Activated T-helper 17 cell treated with anti-CD3 and anti-CD28 coated beads, Interleukin-2, amount 50 U/mL, for 72 hours (primary cell): ENCODE results near the gene RRAS2. TPM values are rescaled to one million over a fixed set of nuclear protein-coding genes. Genes with fewer than 3 reads are reported as not detected.
"Not testable (repeated sequence)": the region's sequence is repeated elsewhere in the genome, so short reads cannot be mapped to it uniquely, and the experiment has no call there.

Experiments
- ATAC-seq: fragments of 150-1000 bp; cut with Tn5 transposase; replicated peaks from 2 replicates; pipeline ENCODE4 v1.10.0; 2021; ENCODE audit warnings: mild to moderate bottlenecking, moderate library complexity
- H3K27ac Mint-ChIP-seq: one replicate; pipeline ENCODE4 v1.8.0; 2022; ENCODE audit warnings: mixed read lengths
- H3K27me3 Mint-ChIP-seq: one replicate; pipeline ENCODE4 v1.8.0; 2022; ENCODE audit warnings: mixed read lengths
- H3K36me3 Mint-ChIP-seq: one replicate; pipeline ENCODE4 v1.8.0; 2022; ENCODE audit warnings: low read depth, mild to moderate bottlenecking, mixed read lengths
- H3K4me1 Mint-ChIP-seq: one replicate; pipeline ENCODE4 v1.8.0; 2022; ENCODE audit warnings: mixed read lengths
- H3K4me3 Mint-ChIP-seq: one replicate; pipeline ENCODE4 v1.8.0; 2022; ENCODE audit warnings: mild to moderate bottlenecking, mixed read lengths
- H3K9me3 Mint-ChIP-seq: one replicate; pipeline ENCODE4 v1.8.0; 2022; ENCODE audit warnings: mixed read lengths
- total RNA-seq, 2 donors: library from RNA; stranded (reverse); gene quantifications; one replicate each; pipeline ENCODE4 v1.2.3, GENCODE V29; 2022

Gene RRAS2
- total RNA-seq, 2 donors from 2014 or later: 35.4 to 41.0 TPM

DNA sequence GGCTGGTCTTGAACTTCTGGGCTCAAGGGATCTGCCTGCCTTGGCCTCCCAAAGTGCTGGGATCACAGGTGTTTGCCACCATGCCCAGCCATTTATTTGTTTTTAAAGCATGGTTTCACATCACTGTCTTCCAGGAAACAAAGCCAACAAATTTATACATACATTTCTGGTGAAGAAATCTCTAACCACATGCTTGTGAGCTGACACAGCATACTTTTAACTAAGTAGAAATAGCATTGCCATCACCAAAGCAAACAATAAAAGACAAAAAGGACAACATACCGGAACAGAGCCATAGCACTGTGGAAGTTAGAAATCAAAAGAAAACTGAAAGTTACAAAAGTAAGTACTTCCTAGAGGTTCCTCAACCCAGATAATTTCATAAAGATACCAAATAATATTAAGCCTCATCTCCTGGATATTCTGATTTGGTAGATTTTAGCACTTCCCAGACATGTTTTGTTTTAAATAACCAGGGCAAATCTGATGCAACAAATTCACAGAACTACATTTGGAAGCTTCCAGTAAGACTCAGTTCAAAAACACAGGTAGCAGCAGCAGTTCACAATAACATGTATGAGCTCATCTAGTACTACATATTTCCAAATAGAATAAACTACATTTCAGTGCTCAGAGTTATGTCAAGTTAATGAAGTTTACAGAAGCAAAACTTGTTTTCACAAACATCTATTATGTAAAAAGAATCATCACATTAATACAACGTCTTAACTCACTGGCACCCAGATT, 70.6 kb downstream of the RRAS2 start:
- peak overlapping the region; percentile 80 for H3K27ac Mint-ChIP-seq
- peaks cover 31% of the 10 kb centered on the region for H3K36me3 Mint-ChIP-seq
- no peaks in the 10 kb centered on the region for H3K27me3 Mint-ChIP-seq
- H3K9me3 Mint-ChIP-seq: no peaks in the 10 kb centered on the region
- peak; percentile 53 for ATAC-seq
- peak overlapping the region; percentile 41 for H3K4me3 Mint-ChIP-seq
- peaks cover 8% of the 10 kb centered on the region for H3K4me1 Mint-ChIP-seq

DNA sequence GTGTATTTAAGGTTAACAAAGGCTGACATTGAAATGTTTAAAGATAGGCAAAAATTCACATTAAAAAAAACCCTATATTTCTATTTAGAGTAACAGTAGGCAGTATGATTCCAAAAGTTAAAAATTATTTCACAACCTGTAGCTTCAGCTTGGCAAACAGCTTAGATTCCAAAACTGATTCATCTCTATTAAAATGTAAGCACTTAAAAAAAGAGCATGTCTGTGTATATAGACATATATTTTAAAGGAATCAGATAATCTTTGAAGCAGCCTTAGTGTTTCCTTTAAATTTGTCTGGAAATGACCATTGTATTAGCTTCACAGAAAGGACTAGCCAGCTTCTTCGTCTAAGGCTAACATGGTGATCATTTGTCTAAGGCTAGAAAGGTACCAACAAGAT, 80.1 kb downstream of the RRAS2 start:
- H3K36me3 Mint-ChIP-seq: peaks cover 28% of the 10 kb centered on the region
- H3K9me3 Mint-ChIP-seq, H3K4me3 Mint-ChIP-seq, ATAC-seq, H3K4me1 Mint-ChIP-seq, H3K27me3 Mint-ChIP-seq, H3K27ac Mint-ChIP-seq: not testable (repeated sequence)

DNA sequence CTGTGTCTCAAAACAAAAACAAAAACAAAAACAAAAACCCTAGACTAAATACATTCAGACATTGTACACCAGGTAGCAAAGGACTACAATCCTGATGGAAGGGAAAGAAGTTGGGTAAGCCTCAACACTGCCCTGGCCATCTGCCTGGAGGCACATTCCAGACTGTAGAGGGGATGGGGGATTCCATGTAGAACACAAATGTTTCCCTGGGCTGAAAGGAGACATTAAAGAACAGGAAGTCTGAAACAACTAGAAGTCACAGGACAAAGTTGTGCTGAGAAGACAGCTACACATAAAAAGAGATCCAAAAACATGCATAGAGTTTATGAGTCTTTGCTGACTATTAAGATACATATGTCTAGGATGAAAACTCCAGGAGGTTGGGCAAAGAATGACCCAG, 83.9 kb downstream of the RRAS2 start:
- Mint-ChIP-seq H3K27me3 (no peaks in the 10 kb centered on the region), H3K4me3 (no peak overlapping the region), H3K27ac (no peak overlapping the region), H3K4me1 (peaks cover 21% of the 10 kb centered on the region), H3K9me3 (no peaks in the 10 kb centered on the region), H3K36me3 (peaks cover 16% of the 10 kb centered on the region)
- ATAC-seq: no peak

DNA sequence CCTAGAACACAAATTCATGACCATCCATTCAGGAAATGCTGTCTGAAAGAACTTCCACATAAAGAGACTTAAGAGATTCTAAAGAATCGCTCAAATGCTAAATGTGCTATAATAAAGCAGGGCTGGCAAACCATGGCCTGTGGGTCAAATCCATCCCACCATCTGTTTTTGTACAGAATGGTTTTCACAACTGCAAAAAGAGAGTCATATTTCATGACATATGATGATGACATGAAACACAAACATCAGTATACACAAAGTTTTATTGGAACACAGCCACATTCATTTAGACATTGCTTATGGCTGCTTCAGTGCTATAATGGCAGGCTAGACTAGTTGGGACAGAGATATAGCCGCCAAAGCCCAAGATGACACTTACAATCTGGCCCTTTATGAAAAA, 85.1 kb downstream of the RRAS2 start:
- no peaks in the 10 kb centered on the region for H3K9me3 Mint-ChIP-seq
- H3K27ac Mint-ChIP-seq: no peak overlapping the region
- H3K27me3 Mint-ChIP-seq: no peaks in the 10 kb centered on the region
- peaks cover 6% of the 10 kb centered on the region for H3K36me3 Mint-ChIP-seq
- peaks cover 21% of the 10 kb centered on the region for H3K4me1 Mint-ChIP-seq
- no peak for ATAC-seq
- H3K4me3 Mint-ChIP-seq: no peak overlapping the region

DNA sequence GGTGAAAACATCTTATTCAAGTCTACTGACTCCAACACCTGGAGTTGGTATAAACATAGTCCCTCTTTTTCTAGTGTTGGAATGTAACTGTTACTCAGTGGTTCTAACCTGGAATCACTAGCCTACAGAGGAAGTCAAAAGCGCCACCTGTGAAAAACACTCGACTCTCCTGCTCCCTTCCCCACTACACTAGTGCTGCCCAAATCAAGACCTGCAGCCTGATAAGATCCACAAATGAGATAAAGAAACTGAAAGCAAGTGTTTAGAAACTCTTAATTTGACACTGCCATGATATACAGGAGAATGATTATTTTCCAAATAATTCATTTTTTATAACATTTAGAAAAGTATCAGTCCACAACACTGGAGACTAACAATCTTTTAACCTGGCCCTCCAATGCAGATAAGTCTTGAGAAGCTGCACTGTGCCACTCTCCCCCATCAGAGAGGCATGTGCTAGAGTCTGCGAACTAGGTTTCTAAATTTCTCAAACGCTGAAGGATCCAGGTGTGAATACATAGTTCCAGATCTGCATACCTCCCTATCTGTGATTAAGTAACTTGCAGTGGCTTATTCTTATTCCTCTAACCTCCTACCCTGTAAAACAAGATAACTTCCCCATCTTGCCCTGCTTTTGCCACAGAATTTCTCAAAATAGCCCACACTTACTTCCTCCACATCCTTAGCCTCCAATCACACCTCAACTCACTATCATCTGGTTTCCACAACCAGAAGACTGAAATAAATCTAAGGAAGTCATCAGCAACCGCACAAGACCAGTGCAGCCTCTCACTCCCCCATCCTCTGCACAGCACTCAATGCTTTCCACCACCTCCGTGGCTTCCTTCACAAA, 88.1 kb downstream of the RRAS2 start:
- H3K9me3 Mint-ChIP-seq: no peaks in the 10 kb centered on the region
- H3K36me3 Mint-ChIP-seq: peaks cover under 1% of the 10 kb centered on the region
- no peaks in the 10 kb centered on the region for H3K27me3 Mint-ChIP-seq
- peaks cover 21% of the 10 kb centered on the region for H3K4me1 Mint-ChIP-seq
- peak overlapping the region; percentile 64 for H3K27ac Mint-ChIP-seq
- peak; percentile 92 for ATAC-seq
- H3K4me3 Mint-ChIP-seq: peak overlapping the region; percentile 58

DNA sequence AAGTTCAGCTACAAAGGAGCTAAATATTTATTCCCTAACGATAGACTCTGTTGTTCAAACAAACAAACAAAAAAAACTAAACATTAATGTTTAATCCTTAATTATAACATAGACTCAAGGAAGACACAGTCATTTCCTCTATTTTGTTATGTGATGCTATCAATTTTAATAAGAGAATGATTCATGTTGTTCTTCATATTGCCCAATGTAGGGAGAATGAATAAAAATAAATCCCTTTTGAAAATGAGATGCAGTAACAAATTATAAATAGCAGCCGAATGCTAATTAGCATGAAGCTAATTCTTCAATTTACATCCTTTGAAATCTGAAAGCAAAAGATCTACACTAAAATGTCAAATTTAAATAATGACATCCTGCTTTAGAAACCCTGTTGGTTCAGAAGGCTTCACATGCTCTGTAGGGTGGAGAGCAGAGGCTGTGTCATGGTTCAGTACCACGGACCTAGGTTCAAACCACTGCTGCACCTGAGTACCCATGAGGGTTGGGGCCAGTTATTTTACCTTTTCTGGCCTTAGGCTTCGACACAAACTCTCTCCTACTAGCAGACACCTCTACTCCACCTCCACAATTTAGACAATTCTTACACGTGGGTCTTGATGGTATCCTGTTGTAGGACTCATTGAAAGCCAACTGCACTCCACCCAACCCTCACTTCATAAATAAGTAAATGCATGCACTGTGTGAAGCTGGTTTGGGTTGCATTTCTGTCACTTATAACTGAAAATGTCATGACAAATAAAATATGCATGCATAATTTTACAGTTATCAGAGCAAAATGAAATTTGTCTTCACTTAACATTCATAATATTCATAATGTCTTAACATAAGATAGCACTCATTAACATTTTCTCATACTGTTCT, 89.0 kb downstream of the RRAS2 start:
- no peak for ATAC-seq
- H3K4me3 Mint-ChIP-seq: peak overlapping the region; percentile 58
- H3K4me1 Mint-ChIP-seq: peaks cover 21% of the 10 kb centered on the region
- peaks cover 5% of the 10 kb centered on the region for H3K36me3 Mint-ChIP-seq
- H3K9me3 Mint-ChIP-seq: no peaks in the 10 kb centered on the region
- H3K27me3 Mint-ChIP-seq: no peaks in the 10 kb centered on the region
- H3K27ac Mint-ChIP-seq: no peak overlapping the region

DNA sequence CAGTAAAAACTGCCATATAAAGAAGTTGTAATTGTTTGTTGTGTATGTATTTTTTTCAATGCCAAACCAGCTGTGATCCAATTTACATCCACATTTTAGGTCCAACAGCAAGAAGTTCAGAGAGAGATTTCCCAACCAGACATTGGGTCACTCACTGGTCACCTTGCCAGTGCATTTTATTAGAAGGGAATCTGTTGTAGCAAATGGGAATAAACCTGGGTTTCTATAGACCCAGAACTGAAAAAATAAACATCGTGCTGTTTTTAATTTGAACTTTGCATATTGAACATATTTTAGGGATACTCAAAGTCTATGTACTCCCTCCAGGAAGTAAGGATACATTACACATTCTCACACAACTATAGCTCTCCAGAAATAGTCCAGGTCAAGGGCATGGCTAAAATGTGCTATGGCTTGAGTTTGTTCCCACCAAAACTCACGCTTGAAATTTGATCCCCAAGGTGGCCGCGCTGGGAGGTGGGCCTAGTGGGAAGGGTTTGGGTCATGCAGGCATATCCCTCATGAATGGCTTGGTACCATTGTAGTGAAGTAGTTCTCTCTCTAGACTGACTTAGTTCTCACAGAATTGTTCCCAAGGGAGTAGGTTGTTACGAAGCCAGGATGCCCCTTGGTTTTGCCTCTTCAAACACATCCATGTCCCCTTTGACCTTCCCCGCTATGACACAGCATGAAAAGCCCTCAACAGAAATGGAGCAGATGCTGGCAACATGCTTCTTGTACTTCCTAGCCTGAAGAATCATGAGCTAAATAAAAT, 90.9 kb downstream of the RRAS2 start:
- Mint-ChIP-seq H3K4me1 (peaks cover 21% of the 10 kb centered on the region), H3K27me3 (no peaks in the 10 kb centered on the region), H3K4me3 (no peak overlapping the region), H3K36me3 (peaks cover 10% of the 10 kb centered on the region), H3K9me3 (no peaks in the 10 kb centered on the region), H3K27ac (no peak overlapping the region)
- no peak for ATAC-seq

DNA sequence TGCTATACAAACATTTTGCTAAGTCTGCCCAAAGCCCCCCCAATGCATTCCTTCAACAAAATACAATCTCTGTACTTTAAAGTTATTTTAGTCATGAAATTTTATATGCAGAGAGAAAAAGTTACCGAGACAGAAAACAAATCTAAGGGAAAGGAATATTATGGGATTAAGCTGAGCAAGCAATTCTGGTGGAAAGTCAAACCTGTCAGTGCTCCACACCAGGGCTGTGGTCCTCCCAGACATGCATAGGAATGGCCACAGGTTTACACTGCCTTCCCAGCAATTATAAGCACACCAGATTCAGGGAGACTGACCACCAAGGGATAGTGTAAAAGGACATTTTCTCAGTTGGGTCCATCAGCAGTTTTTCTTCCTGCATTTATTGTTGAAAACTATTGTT, 92.4 kb downstream of the RRAS2 start:
- no peaks in the 10 kb centered on the region for H3K9me3 Mint-ChIP-seq
- no peak for ATAC-seq
- H3K27ac Mint-ChIP-seq: no peak overlapping the region

DNA sequence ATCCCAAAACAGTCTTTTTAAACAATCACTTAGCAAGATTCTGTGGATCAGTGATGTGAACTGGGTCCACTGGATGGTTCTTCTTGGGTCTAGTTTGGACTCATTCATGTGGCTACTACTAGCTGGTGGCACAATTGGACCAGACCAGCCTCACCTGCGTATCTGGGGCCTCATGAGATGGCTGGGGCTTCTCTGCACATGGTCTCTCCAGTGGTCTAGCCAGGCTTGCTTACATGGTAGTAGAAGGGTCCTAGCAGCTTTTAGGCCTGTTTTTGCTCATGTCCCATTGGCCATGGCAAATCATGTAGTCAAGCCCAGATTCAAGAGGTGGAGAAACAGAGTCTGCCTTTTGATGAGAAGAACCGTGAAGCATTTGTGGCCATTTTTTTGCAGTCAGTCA, 94.0 kb downstream of the RRAS2 start:
- Mint-ChIP-seq H3K4me3 (no peak overlapping the region), H3K9me3 (no peaks in the 10 kb centered on the region), H3K27me3 (no peaks in the 10 kb centered on the region), H3K4me1 (no peaks in the 10 kb centered on the region), H3K27ac (peak overlapping the region; percentile 16), H3K36me3 (peaks cover 21% of the 10 kb centered on the region)
- no peak for ATAC-seq

More for the DNA sequence above, 92.4 kb downstream of the RRAS2 start:
- Mint-ChIP-seq H3K4me1 (peaks cover 12% of the 10 kb centered on the region), H3K36me3 (peaks cover 21% of the 10 kb centered on the region), H3K27me3 (no peaks in the 10 kb centered on the region), H3K4me3 (no peak overlapping the region)

DNA sequence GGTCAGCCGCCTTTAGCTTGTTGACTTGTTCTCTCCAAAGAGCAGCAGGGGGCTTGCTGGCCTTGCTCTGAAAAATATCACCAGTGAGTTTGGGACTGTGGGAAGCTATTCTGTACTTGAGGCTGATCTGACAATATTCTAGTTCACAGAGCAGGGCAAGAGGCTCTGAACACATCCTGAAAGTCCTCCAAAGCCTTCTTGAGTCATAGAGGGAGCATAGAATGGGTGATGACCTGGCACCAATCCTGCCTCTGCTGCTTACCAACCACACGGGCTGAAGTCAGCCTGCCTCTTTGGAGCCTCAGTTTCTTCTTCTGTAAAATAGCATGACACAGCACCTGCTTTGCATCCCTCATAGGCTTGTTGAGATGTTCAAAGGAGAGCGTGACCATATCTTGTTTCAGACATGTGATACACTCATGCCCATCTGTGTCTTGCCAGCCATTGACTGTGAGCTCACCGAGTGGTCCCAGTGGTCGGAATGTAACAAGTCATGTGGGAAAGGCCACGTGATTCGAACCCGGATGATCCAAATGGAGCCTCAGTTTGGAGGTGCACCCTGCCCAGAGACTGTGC, 96.6 kb downstream of the RRAS2 start:
- Mint-ChIP-seq H3K4me1 (no peaks in the 10 kb centered on the region), H3K9me3 (no peaks in the 10 kb centered on the region), H3K27me3 (no peaks in the 10 kb centered on the region), H3K4me3 (no peak overlapping the region), H3K36me3 (peaks cover 21% of the 10 kb centered on the region), H3K27ac (no peak overlapping the region)
- ATAC-seq: no peak

DNA sequence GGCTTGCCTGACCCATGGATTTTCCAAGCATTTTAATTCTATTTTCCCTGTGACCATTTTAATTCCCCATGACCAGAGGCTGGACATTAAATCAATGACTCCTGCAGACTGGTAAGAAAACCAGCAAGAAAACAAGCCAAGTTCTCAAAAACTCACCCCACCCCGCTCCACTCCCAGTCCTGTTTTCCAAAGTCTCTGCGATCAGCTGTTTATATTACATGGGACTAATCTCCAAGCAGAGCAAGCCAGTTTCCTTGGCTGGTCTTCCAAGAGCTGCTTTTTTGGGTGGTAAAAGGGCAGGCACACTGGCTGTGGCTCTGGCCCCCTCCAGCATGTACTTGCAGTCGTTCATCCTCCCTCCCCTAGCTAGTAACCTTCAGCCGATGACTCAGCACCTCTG, 97.9 kb downstream of the RRAS2 start:
- Mint-ChIP-seq H3K4me1 (no peaks in the 10 kb centered on the region), H3K4me3 (no peak overlapping the region), H3K36me3 (peaks cover 21% of the 10 kb centered on the region), H3K27me3 (no peaks in the 10 kb centered on the region), H3K9me3 (no peaks in the 10 kb centered on the region), H3K27ac (no peak overlapping the region)
- no peak for ATAC-seq

DNA sequence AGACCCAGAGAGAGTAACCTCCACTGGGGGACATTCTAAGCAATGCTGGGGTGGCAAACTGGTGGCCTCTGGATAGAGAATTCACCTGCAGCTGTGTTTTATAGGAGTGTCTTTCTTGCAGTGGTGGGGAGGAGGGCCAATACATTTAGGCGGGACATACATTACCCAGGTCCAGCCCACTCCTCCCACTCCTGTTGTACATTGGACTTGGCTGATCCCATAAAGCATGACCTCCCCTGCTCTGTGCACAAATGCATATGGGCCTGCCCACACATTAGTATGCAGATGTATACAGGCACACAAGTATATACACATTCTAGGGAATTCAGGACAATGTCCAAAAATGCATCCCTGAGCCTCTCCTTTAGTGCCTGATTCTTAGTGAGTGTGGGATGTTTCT, 99.1 kb downstream of the RRAS2 start:
- no peaks in the 10 kb centered on the region for H3K27me3 Mint-ChIP-seq
- no peak for ATAC-seq
- H3K4me1 Mint-ChIP-seq: no peaks in the 10 kb centered on the region
- H3K27ac Mint-ChIP-seq: no peak overlapping the region
- no peaks in the 10 kb centered on the region for H3K9me3 Mint-ChIP-seq
- peaks cover 17% of the 10 kb centered on the region for H3K36me3 Mint-ChIP-seq
- H3K4me3 Mint-ChIP-seq: no peak overlapping the region

DNA sequence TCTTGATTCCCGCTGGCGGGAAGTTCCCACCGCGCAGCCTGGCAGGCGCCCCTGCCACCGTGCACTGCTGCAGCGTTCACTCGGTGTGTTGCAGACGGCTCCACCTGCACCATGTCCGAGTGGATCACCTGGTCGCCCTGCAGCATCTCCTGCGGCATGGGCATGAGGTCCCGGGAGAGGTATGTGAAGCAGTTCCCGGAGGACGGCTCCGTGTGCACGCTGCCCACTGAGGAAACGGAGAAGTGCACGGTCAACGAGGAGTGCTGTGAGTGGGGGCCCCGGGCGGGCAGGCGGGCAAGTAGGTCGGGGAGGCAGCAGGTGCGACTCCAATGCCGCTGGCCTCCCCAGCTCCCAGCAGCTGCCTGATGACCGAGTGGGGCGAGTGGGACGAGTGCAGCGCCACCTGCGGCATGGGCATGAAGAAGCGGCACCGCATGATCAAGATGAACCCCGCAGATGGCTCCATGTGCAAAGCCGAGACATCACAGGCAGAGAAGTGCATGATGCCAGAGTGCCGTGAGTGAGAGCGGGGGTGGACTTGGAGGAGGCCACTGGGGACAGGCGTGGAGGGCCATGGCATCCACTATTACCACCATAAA, 99.7 kb downstream of the RRAS2 start:
- no peak overlapping the region for H3K27ac Mint-ChIP-seq
- ATAC-seq: no peak
- no peak overlapping the region for H3K4me3 Mint-ChIP-seq
- no peaks in the 10 kb centered on the region for H3K9me3 Mint-ChIP-seq
- no peaks in the 10 kb centered on the region for H3K4me1 Mint-ChIP-seq
- peaks cover 17% of the 10 kb centered on the region for H3K36me3 Mint-ChIP-seq
- no peaks in the 10 kb centered on the region for H3K27me3 Mint-ChIP-seq
